Renal pelvis (tissue), 4 donors: ENCODE results near the gene DIPK2B. TPM values are rescaled to one million over a fixed set of nuclear protein-coding genes. Genes with fewer than 3 reads are reported as not detected.

ENCODE experiments used
- DNase-seq: peaks from one replicate; pipeline ENCODE4 v3.0.0-alpha.2; 2013
- polyA plus RNA-seq, 3 donors: library from polyadenylated mRNA; unstranded; fragments of 120-200 nt; gene quantifications; one replicate each; pipeline ENCODE4 v1.2.1, GENCODE V29; 2013; ENCODE audit not compliant: insufficient read length in 3 of 3

Gene DIPK2B
- polyA plus RNA-seq, 3 donors, result 8.1 to 9.7 (median 9.6) TPM

DNA sequence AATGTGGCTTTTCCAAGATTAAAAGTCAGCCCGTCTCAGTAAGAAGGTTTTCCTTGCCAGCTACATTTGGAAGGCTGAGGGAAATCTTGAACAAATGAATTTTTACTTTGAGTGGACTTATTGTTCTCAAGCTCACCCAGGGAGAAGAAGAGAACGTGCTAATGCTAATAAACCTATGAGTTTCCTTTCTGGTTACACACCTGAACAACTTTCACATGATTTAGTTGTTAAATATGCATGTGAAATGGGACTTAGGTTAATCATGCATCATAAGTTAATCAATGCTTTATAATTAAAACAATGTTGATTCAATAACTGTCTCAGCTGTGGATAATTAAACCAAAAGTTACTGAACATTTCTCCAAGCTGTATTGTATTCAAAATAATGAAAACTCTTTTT lies 33.9 kb downstream of the DIPK2B start:
- no peak for DNase-seq

DNA sequence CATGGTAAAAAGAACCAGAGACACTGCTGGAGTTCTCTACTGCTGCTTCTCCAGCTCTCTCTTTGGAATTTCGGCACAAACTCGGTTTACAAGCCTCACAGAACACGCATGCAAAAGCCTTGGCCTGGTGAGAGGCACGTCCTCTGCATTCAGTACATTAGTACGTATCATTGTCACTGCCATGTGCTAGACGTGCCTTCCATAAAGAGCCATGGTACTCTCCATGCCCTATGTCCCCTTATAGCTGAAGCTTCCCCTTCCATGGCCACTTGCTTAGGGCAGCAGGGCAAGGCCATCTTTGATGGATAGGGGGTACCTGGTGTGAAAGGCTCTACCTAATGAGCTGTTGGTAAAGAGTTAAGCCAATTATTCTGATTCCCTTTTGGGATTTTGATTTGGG lies 35.0 kb downstream of the DIPK2B start:
- no peak for DNase-seq

DNA sequence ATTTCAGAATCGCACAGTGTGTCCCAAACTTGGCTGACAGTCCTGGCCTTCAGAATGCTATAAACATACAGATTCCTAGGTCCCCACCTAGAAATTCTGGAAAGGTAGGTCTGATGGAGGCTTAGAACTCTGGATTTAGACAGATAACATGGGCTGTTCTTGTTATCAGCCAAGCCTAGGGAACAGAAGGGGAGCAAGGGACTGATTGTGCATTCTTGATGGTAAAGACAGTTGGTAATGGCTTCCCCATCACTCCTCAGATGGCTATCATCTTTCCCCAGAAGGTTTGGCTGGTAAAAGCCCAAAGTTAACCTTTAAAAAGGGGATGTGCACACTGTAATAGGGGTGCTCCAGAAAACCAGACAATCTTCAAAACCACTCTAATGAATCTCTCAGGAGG lies 35.7 kb downstream of the DIPK2B start:
- DNase-seq, result no peak

DNA sequence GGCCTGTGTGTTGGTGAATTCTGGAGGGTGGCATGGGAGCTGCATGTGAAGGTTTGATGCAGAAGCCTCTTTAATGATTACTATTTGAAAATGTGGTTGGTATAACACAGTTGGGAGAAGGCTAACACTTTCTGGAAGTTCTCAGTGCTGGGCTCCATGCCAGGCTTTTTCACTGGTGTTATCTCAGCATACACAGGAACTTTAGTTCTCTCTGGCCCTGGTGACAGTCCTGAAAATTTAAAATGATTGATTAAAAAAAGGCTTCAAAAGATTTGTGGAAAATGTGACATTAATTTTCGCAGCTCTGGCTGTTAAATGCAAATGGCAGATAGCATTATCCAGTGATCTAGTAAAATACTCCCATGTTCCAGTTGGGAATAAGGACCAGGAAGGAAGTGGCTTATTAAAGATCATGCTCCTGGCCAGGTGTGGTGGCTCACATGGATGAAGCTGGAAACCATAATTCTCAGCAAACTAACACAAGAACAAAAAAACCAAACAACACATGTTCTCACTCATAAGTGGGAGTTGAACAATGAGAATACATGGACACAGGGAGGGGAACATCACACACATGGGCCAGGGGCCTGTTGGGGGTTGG lies 36.6 kb downstream of the DIPK2B start:
- no peak for DNase-seq

DNA sequence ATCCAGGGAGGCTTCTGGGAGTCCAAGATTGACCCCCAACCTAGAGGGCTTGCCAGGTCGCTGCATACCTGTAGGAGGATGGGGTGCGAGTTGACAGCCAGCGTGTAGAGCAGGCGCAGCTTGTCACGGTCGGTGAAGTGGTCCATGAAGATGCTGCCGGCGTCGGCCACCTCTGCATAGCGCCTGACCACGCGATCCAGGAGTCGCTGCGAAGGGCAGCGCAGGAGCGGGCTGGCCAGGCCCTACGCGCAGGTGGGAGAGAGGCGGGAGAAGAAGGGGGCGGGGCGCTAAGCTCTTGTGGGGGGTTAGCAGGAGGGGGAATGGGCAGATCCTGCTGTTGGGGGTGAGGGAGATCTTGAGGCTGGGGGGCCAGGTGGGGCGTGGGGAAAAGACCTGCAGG lies 43.0 kb downstream of the DIPK2B start:
- no peak for DNase-seq

DNA sequence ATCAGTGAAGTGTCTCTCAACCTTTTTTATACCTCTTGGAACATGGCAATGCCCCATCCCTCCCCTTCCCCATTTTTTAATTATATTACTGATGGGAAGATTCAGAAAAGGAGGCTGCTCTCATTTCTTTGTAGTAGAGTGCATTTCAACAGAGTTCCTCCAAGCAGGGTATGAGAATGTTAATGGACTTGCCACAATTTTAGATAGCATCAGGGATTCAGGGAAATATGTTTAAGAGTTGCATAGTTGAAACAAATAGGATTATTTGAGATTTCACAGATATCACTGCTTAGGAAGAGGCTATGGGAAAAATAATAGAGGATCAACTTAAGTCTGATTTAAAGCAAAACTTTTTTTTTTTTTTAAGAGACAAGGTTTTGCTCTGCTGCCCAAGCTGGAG lies 46.2 kb downstream of the DIPK2B start:
- no peak for DNase-seq

DNA sequence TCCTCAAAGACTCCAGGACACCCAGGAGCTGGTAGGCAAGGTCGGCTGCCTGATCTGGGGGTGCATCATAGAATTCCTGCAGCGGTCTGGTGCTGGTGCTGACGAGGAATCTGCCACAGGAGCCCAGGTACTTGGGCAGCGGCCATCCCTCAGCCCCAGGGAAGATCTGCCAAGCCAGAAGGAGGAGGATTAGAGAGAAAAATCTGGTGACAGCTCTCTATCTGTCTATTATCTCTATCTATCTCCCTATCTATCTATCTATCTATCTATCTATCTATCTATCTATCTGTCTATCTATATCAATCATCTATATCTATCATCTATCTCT lies 46.7 kb downstream of the DIPK2B start:
- no peak for DNase-seq
